ENCODE data around the gene PRSS53. TPM values are rescaled to one million over a fixed set of nuclear protein-coding genes. Genes with fewer than 3 reads are reported as not detected.

The PRSS53 gene
- total and polyA plus RNA-seq, 7 donors = 0.17 to 0.90 (median 0.38) TPM

- WGBS, 3 donors = 76 to 83% (median 81%) methylated on average over 25 to 26 of the region's 26 CpGs
- intact Hi-C loops (cut with DNase I) = no loop called here
- TF ChIP-seq CTCF (IDR thresholded peaks at IDR 0.05) = no peak
- no peak overlapping the region for H3K27ac ChIP-seq
- no peaks in the 10 kb centered on the region for H3K9me3 ChIP-seq
- peaks cover 7% of the 10 kb centered on the region for H3K4me1 ChIP-seq
- ATAC-seq (no peak), DNase-seq (peak in 1 of 2 donors; percentile 58)
- H3K4me3 ChIP-seq = no peak overlapping the region
- H3K27me3 ChIP-seq (ENCODE audit: insufficient read depth in 3 of 3, low read length in 2 of 3) = no peaks in the 10 kb centered on the region
- H3K36me3 ChIP-seq (ENCODE audit: insufficient read depth in 1 of 2, low read depth in 1 of 2) = peaks cover 4 to 89% of the 10 kb centered on the region in 2 donors
Observed at GRCh38 chr16:31081428-31082351, 7.1 kb downstream of the PRSS53 start.

GRCh38 chr16:31080756-31081419 is 7.9 kb downstream of the PRSS53 start:
- TF ChIP-seq CTCF (IDR thresholded peaks at IDR 0.05) = no peak
- Histone ChIP-seq H3K9me3 (no peaks in the 10 kb centered on the region), H3K4me1 (peaks cover 9% of the 10 kb centered on the region), H3K27ac (no peak overlapping the region), H3K27me3 (ENCODE audit: insufficient read depth in 3 of 3, low read length in 2 of 3) (no peaks in the 10 kb centered on the region), H3K4me3 (no peak overlapping the region), H3K36me3 (ENCODE audit: insufficient read depth in 1 of 2, low read depth in 1 of 2) (peaks cover 4 to 95% of the 10 kb centered on the region in 2 donors)
- DNase-seq = no peak
- peak in 1 of 4 donors; percentile 23 for ATAC-seq
- intact Hi-C loops (cut with DNase I) = no loop called here
- 82 to 92% (median 86%) methylated on average over 13 of the region's 13 CpGs for WGBS, 3 donors

GRCh38 chr16:31080035-31080629 is 8.6 kb downstream of the PRSS53 start:
- H3K27ac ChIP-seq = no peak overlapping the region
- intact Hi-C loops (cut with DNase I) = no loop called here
- 91 to 93% (median 93%) methylated on average over 37 to 40 of the region's 40 CpGs for WGBS, 3 donors
- no peak overlapping the region for H3K4me3 ChIP-seq
- H3K27me3 ChIP-seq (ENCODE audit: insufficient read depth in 3 of 3, low read length in 2 of 3) = no peaks in the 10 kb centered on the region
- H3K36me3 ChIP-seq (ENCODE audit: insufficient read depth in 1 of 2, low read depth in 1 of 2) = peaks cover 4 to 96% of the 10 kb centered on the region in 2 donors
- ATAC-seq (no peak), DNase-seq (no peak)
- peaks cover 17% of the 10 kb centered on the region for H3K4me1 ChIP-seq
- no peak for TF ChIP-seq CTCF (IDR thresholded peaks at IDR 0.05)
- H3K9me3 ChIP-seq = no peaks in the 10 kb centered on the region

- intact Hi-C loops (cut with DNase I) = no loop called here
- H3K36me3 ChIP-seq (ENCODE audit: insufficient read depth in 1 of 2, low read depth in 1 of 2) = peaks cover 4 to 89% of the 10 kb centered on the region in 2 donors
Observed at GRCh38 chr16:31079342-31079944, 9.3 kb downstream of the PRSS53 start.

More at GRCh38 chr16:31079342-31079944, 9.3 kb downstream of the PRSS53 start:
- DNase-seq = no peak
- no peak for TF ChIP-seq CTCF (IDR thresholded peaks at IDR 0.05)
- Histone ChIP-seq H3K27me3 (ENCODE audit: insufficient read depth in 3 of 3, low read length in 2 of 3) (no peaks in the 10 kb centered on the region), H3K9me3 (no peaks in the 10 kb centered on the region), H3K4me3 (no peak overlapping the region), H3K27ac (no peak overlapping the region), H3K4me1 (peaks cover 20% of the 10 kb centered on the region)
- no peak for ATAC-seq
- 84 to 87% (median 86%) methylated on average over 13 of the region's 13 CpGs for WGBS, 3 donors
